HG02885 (cell line): Measurements from ENCODE around the gene SGSH.
"Not testable (repeated sequence)": the region's sequence is repeated elsewhere in the genome, so short reads cannot be mapped to it uniquely, and the experiment has no call there.

Experiments used
- ATAC-seq: cut with Tn5 transposase; IDR thresholded peaks from one replicate; pipeline ENCODE4 v1.9.1; 2021; ENCODE audit warnings: mild to moderate bottlenecking; ENCODE audit not compliant: unreplicated experiment, poor library complexity

SGSH gene

GRCh38 chr17:80213643-80213975 lies 6.5 kb downstream of the SGSH start:
- no peak for ATAC-seq

DNA sequence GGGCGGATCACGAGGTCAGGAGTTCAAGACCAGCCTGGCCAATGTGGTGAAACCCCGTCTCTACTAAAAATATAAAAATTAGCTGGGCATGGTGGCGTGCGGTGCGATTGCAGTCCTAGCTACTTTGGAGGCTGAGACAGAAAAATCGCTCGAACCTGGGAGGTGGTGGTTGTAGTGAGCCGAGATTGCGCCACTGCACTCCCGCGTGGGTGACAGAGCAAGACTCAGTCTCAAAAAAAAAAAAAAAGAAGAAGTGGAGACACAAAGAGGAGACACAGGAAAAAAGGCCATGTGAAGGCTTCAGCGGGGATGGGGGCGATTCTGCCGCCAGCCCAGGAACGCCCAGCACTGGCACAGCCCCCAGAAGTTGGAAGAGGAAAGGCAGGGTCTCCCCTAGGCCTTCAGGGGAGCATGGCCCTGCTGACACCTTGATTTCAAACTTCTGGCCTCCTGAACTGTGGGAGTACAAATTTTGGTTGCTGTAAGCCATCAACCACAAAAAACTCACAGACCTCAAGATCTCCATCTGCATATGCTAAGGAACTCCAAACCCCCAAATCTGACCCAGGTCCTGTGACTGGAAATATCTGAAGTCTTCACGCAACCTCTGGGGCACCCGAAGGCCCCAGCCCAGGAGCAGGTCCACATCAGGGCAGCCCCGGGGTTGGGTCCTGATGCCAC lies 7.0 kb downstream of the SGSH start:
- ATAC-seq: no peak

GRCh38 chr17:80212511-80212910 lies 7.6 kb downstream of the SGSH start:
- no peak for ATAC-seq

GRCh38 chr17:80212109-80212508 lies 8.0 kb downstream of the SGSH start:
- ATAC-seq: no peak

DNA sequence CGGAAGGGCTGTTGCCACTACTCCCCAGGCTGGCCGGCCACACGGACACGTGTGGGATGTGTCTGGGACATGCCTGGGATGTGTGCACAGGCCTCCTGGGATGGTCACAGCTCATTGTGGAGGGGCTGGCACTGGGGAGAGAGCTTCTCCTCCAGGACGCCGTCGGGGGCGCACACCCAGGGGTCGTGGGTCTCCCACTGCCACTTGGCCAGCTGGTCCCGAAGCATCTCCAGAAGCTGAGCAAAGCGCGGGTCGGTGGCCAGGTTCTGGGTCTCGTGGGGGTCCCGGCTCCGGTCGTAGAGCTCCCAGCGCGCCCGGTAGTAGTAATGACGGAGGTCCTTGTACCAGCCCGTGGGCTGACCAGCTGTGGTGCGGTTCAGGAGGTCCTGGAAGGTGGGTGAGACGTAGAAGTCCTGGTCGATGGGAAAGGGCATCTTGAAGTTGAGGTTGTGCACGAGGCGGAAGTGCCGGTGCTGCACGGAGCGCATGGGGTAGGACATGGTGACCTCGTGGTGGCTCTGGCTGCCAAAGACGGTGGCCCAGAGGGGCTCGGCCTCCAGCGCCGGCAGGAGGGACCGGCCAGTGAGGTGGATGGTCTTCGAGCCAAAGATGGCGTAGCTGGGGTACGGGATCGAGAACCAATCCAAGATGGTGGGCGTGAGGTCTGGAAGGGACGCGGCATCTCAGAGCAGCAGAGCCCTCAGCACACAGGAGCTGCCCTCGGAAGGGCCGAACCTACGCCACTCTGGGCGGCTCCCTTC lies 9.6 kb downstream of the SGSH start:
- ATAC-seq: no peak

GRCh38 chr17:80209765-80210164 lies 10.4 kb downstream of the SGSH start:
- ATAC-seq: no peak

GRCh38 chr17:80208050-80208449 lies 12.1 kb downstream of the SGSH start:
- ATAC-seq: no peak

GRCh38 chr17:80205811-80206210 lies 14.3 kb downstream of the SGSH start:
- ATAC-seq: no peak

DNA sequence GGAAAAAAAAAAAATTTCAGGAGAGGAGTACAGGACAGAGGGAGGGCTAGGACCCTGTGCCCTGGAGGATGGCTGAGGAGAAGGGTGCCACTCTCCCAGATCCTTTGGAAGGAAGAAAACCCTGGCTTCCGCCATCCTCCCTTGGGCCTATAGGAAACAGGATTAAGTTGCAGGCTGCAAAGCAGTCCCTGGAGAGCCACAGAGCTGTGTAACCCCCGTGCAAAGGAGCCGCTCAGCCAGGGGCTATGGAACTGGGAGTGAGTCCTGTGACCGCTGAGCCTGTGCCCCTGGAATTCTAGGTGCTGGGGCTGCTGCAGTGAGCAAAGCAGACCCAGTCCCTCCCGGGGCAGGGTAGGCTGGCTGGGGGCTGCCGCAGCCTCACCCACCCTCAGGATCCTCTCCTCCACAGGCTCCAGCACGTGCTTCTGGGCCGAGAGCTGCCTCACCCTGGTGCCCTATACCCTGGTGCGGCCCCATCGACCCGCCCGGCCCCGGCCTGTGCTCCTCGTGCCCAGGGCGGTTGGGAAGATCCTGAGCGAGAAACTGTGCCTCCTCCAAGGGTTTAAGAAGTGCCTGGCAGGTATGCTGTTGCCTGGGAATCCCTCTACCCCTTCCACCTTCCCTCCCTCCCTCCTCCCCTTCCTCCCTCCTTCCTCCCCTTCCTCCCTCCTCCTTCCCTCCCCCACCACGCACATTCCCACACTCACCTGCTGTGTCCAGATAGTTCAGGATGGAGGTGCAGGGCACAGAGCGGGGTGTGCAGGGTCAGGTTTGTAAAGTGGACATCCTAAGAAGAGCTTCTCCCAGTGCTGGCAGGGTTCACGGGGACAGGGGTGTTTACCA lies 15.3 kb downstream of the SGSH start:
- ATAC-seq: no peak

DNA sequence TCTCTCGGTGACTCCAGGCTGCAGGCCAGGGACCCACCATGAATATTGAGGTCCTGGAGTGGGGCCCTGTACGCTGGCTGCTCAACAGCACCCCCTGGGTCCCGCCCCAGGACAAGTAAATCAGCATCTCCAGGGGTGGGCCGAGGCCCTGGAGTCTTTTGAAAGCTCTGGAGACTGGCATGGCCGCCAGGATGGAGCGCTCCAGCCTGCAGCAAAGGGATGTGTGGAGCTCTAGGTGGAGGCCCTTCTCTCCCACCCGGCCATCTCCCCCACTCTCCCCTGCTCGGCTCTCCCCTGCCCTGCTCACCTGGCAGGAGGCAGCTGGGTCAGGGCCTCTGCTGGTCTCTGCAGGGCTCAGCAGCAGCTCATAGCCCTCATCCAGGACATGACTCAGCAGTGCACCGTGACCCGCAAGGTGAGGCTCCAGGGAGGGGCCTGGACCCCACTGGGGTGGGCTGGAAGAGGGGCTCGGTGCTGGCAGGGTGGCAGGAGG lies 16.6 kb downstream of the SGSH start:
- no peak for ATAC-seq

DNA sequence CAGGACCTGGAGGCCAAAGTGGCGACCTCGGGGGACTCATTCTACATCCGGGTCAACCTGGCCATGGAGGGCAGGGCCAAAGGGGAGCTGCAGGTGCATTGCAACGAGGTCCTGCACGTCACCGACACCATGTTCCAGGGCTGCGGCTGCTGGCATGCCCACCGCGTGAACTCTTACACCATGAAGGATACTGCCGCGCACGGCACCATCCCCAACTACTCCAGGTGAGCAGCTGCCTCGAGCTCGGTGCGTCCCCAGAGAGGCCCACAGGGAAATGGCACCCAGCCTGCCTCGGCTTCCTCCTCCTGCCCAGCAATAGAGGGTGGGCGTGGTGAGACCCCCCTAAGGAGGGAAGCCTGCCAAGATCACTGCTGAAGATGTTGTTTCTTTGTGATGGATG lies 17.9 kb downstream of the SGSH start:
- ATAC-seq: no peak

- ATAC-seq: no peak
Measured at GRCh38 chr17:80201446-80201845, 18.7 kb downstream of the SGSH start.

- ATAC-seq: not testable (repeated sequence)
Measured at GRCh38 chr17:80199295-80199694, 20.8 kb downstream of the SGSH start.

DNA sequence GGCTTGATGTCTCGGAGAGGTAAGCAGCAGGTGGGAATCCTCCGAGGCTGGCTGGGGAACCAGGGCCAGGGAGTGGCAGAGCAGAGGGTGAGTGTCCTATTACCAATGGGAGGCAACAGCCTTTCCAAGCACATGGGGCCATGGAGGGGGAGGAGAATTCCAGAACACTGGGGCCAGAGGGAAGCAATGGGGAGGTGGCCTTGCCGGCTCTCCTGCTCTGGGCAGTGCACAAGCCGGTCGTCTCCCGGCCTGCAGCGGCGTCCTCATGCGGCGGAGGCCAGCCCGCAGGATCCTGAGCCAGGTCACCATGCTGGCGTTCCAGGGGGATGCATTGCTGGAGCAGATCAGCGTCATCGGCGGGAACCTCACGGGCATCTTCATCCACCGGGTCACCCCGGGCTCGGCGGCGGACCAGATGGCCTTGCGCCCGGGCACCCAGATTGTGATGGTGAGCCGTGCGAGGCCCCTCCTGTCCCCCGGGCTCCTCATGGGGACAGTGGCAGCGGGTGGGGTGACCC lies 21.9 kb downstream of the SGSH start:
- no peak for ATAC-seq

DNA sequence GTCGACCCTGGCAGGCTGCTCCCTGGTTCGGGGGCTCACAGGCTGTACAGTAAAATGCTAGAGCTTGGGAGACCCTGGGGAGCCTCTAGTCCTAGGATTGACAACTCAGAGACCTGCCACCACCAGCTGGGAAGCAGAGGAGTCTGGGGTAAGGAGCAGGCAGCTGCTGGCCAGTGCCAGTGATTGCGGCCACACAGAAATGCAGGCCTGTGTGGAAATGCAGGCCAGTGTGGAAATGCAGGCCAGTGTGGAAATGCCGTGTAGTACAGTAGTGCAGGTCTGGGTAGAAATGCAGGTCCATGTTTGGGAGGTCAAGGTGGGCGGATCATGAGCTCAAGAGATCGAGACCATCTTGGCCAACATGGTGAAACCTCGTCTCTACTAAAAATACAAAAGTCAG lies 23.5 kb downstream of the SGSH start:
- ATAC-seq: no peak

GRCh38 chr17:80195671-80196529 lies 24.2 kb downstream of the SGSH start:
- ATAC-seq: no peak

DNA sequence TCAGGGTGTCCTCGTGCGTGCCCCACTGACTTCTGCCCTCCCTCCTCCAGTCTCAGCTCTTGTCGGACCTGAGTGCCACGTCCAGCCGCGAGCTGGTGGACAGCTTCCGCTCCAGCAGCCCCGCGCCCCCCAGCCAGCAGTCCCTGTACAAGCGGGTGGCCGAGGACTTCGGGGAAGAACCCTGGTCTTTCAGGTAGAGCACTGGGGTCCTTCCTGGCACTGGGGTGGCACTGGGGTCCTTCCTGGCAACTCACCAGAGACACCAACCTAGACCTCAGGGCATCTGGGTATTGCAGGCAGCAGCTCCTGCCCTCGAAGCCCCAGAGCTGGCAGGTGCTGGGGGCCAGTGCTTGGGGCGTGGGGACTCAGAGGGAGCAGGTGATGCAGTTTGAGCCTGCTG lies 25.0 kb downstream of the SGSH start:
- ATAC-seq: no peak

- no peak for ATAC-seq
Measured at GRCh38 chr17:80191865-80192661, 28.1 kb downstream of the SGSH start.

- ATAC-seq: no peak
Measured at GRCh38 chr17:80191192-80191591, 28.9 kb downstream of the SGSH start.
